GM19463 (cell line): ENCODE results near the gene TPCN2.
"Not testable (repeated sequence)": the region's sequence is repeated elsewhere in the genome, so short reads cannot be mapped to it uniquely, and the experiment has no call there.

ENCODE experiments used
- ATAC-seq: cut with Tn5 transposase; IDR thresholded peaks from one replicate; pipeline ENCODE4 v1.9.1; 2021; ENCODE audit warnings: mild to moderate bottlenecking, moderate library complexity; ENCODE audit not compliant: unreplicated experiment

Gene TPCN2

GRCh38 chr11:69123593-69124545 lies 75.1 kb downstream of the TPCN2 start:
- ATAC-seq = no peak

GRCh38 chr11:69125861-69126260 lies 77.1 kb downstream of the TPCN2 start:
- ATAC-seq = no peak

GRCh38 chr11:69126286-69126685 lies 77.6 kb downstream of the TPCN2 start:
- no peak for ATAC-seq

- ATAC-seq = no peak
Measured at GRCh38 chr11:69127081-69127850, 78.5 kb downstream of the TPCN2 start.

- no peak for ATAC-seq
Measured at GRCh38 chr11:69127884-69128283, 79.2 kb downstream of the TPCN2 start.

GRCh38 chr11:69129053-69129452 lies 80.3 kb downstream of the TPCN2 start:
- no peak for ATAC-seq

- no peak for ATAC-seq
Measured at GRCh38 chr11:69129647-69130046, 80.9 kb downstream of the TPCN2 start.

- ATAC-seq = no peak
Measured at GRCh38 chr11:69130654-69131053, 81.9 kb downstream of the TPCN2 start.

- no peak for ATAC-seq
Measured at GRCh38 chr11:69131121-69131566, 82.4 kb downstream of the TPCN2 start.

GRCh38 chr11:69131644-69132300 lies 83.0 kb downstream of the TPCN2 start:
- ATAC-seq = no peak

- no peak for ATAC-seq
Measured at GRCh38 chr11:69132301-69132670, 83.6 kb downstream of the TPCN2 start.

GRCh38 chr11:69133251-69133650 lies 84.5 kb downstream of the TPCN2 start:
- no peak for ATAC-seq

GRCh38 chr11:69134182-69134581 lies 85.5 kb downstream of the TPCN2 start:
- ATAC-seq = not testable (repeated sequence)

GRCh38 chr11:69134957-69135356 lies 86.2 kb downstream of the TPCN2 start:
- ATAC-seq = no peak

- no peak for ATAC-seq
Measured at GRCh38 chr11:69135420-69136363, 87.0 kb downstream of the TPCN2 start.

- ATAC-seq = no peak
Measured at GRCh38 chr11:69136471-69136870, 87.7 kb downstream of the TPCN2 start.

- ATAC-seq = no peak
Measured at GRCh38 chr11:69137151-69137844, 88.6 kb downstream of the TPCN2 start.

- no peak for ATAC-seq
Measured at GRCh38 chr11:69138265-69138664, 89.5 kb downstream of the TPCN2 start.

GRCh38 chr11:69140161-69140560 lies 91.4 kb downstream of the TPCN2 start:
- not testable (repeated sequence) for ATAC-seq

GRCh38 chr11:69140635-69141034 lies 91.9 kb downstream of the TPCN2 start:
- ATAC-seq = no peak
